ENCODE results near the gene HYCC1.

GRCh38 chr7:23004247-23004520, 9.7 kb downstream of the HYCC1 start:
- TF ChIP-seq EZH2 (IDR thresholded peaks at IDR 0.05; ENCODE audit: insufficient read depth, poor library complexity, severe bottlenecking) (no peak), EZH2phosphoT487 (IDR thresholded peaks at IDR 0.05; ENCODE audit: insufficient read depth, low read depth) (no peak)

All from GM23248 (cell line).